ENCODE results near the gene SRRD. TPM values are rescaled to one million over a fixed set of nuclear protein-coding genes. Genes with fewer than 3 reads are reported as not detected.

SRRD gene
- total RNA-seq, 1 experiment from 2014 or later, result 21.9 TPM

GRCh38 chr22:26513838-26514237 is 30.2 kb downstream of the SRRD start:
- DNase-seq (ENCODE audit: low read depth, low spot score) (no peak), ATAC-seq (no peak)
- H3K27ac ChIP-seq (ENCODE audit: low read length), result no peak overlapping the region
- POLR2A ChIA-PET, result no interaction called here
- intact Hi-C loops (cut with micrococcal nuclease; ENCODE audit: unreplicated experiment), result no loop called here
- H3K4me1 ChIP-seq (ENCODE audit: control insufficient read depth, insufficient read depth, low read length), result peaks cover 11% of the 10 kb centered on the region; the same call in 1 of the 2 replicates
- in situ Hi-C loops (cut with HindIII; ENCODE audit: low pct_unique_long_range_greater_than_20kb, low sequenced_read_pairs), result no loop called here
- no peaks in the 10 kb centered on the region for H3K27me3 ChIP-seq (ENCODE audit: control insufficient read depth, insufficient read depth, low read length)
- TF ChIP-seq REST (IDR thresholded peaks at IDR 0.05; ENCODE audit: insufficient read depth in 1 of 2, low read depth in 2 of 2, low read length in 1 of 2) (no peak), SIN3A (IDR thresholded peaks at IDR 0.05; ENCODE audit: borderline replicate concordance, insufficient read depth, low read depth, low read length) (no peak), POLR2AphosphoS5 (IDR thresholded peaks at IDR 0.05; ENCODE audit: low read depth, low read length) (no peak), TCF7L2 (IDR thresholded peaks at IDR 0.05; ENCODE audit: low read depth, low read length) (no peak), CTCF (IDR thresholded peaks at IDR 0.05) (no peak)
- no TSS peak for BruUV-seq (replicated peaks)
- CTCF ChIA-PET, result no interaction called here
- H3K36me3 ChIP-seq (ENCODE audit: control insufficient read depth, insufficient read depth, low read length), result peaks cover 8% of the 10 kb centered on the region
- peak overlapping the region in 1 of 2 experiments; percentile 18; a peak in 1 of 4 replicates for H3K4me3 ChIP-seq (ENCODE audit: low read depth in 2 of 2, low read length in 2 of 2)
- H3K9me3 ChIP-seq (ENCODE audit: control insufficient read depth, insufficient read depth, low read depth, low read length), result no peaks in the 10 kb centered on the region

- no peaks in the 10 kb centered on the region for H3K9me3 ChIP-seq (ENCODE audit: control insufficient read depth, insufficient read depth, low read depth, low read length)
- intact Hi-C loops (cut with micrococcal nuclease; ENCODE audit: unreplicated experiment) (no loop called here), in situ Hi-C loops (cut with HindIII; ENCODE audit: low pct_unique_long_range_greater_than_20kb, low sequenced_read_pairs) (no loop called here)
- no peaks in the 10 kb centered on the region for H3K27me3 ChIP-seq (ENCODE audit: control insufficient read depth, insufficient read depth, low read length)
- no peak for ATAC-seq
- H3K4me3 ChIP-seq (ENCODE audit: low read depth in 2 of 2, low read length in 2 of 2), result no peak overlapping the region
- H3K36me3 ChIP-seq (ENCODE audit: control insufficient read depth, insufficient read depth, low read length), result peaks cover 8% of the 10 kb centered on the region
- DNase-seq (ENCODE audit: low read depth, low spot score), result no peak
- BruUV-seq (replicated peaks), result no TSS peak
- POLR2A ChIA-PET, result interaction anchor here (0.6 kb wide), 1 partner anchor 361 kb away, joined by 3 read pairs; no protein-coding TSS in a partner anchor
- CTCF ChIA-PET, result no interaction called here
- peaks cover 11% of the 10 kb centered on the region; the same call in 1 of the 2 replicates for H3K4me1 ChIP-seq (ENCODE audit: control insufficient read depth, insufficient read depth, low read length)
- TF ChIP-seq REST (IDR thresholded peaks at IDR 0.05; ENCODE audit: insufficient read depth in 1 of 2, low read depth in 2 of 2, low read length in 1 of 2) (no peak), POLR2AphosphoS5 (IDR thresholded peaks at IDR 0.05; ENCODE audit: low read depth, low read length) (no peak), SIN3A (IDR thresholded peaks at IDR 0.05; ENCODE audit: borderline replicate concordance, insufficient read depth, low read depth, low read length) (no peak), TCF7L2 (IDR thresholded peaks at IDR 0.05; ENCODE audit: low read depth, low read length) (no peak), CTCF (IDR thresholded peaks at IDR 0.05) (no peak)
- no peak overlapping the region for H3K27ac ChIP-seq (ENCODE audit: low read length)
Measured at GRCh38 chr22:26514419-26515161, 30.9 kb downstream of the SRRD start.

Data from Panc1 (cell line).